ENCODE data around the gene OGA.

Gene OGA

GRCh38 chr10:101837748-101838147, 19.5 kb upstream of the OGA start:
- H3K4me3 ChIP-seq (ENCODE audit: insufficient read depth, low read length, poor library complexity, severe bottlenecking), result no peak overlapping the region
- H3K27ac ChIP-seq (ENCODE audit: low read depth, low read length), result no peak overlapping the region
- H3F3A ChIP-seq (ENCODE audit: insufficient read depth), result peaks cover 6% of the 10 kb centered on the region; the same call in 1 of the 2 replicates
- no peaks in the 10 kb centered on the region for H3K9me2 ChIP-seq (replicated peaks; ENCODE audit: insufficient read depth, low read length)
- H3K9me3 ChIP-seq (ENCODE audit: insufficient read depth, low read length), result no peaks in the 10 kb centered on the region
- H3K36me3 ChIP-seq (ENCODE audit: low read length), result no peaks in the 10 kb centered on the region
- no peak overlapping the region for H3K4me2 ChIP-seq (ENCODE audit: low read depth, low read length, poor library complexity, severe bottlenecking)
- H2AFZ ChIP-seq (ENCODE audit: low read depth, low read length, severe bottlenecking), result no peak overlapping the region
- no peaks in the 10 kb centered on the region for H3K27me3 ChIP-seq (ENCODE audit: low read length)
- no peak overlapping the region for H3K9ac ChIP-seq (ENCODE audit: low read length)
- H3K79me2 ChIP-seq (ENCODE audit: insufficient read depth, low read length), result no peaks in the 10 kb centered on the region
- TF ChIP-seq, protein P1, sequence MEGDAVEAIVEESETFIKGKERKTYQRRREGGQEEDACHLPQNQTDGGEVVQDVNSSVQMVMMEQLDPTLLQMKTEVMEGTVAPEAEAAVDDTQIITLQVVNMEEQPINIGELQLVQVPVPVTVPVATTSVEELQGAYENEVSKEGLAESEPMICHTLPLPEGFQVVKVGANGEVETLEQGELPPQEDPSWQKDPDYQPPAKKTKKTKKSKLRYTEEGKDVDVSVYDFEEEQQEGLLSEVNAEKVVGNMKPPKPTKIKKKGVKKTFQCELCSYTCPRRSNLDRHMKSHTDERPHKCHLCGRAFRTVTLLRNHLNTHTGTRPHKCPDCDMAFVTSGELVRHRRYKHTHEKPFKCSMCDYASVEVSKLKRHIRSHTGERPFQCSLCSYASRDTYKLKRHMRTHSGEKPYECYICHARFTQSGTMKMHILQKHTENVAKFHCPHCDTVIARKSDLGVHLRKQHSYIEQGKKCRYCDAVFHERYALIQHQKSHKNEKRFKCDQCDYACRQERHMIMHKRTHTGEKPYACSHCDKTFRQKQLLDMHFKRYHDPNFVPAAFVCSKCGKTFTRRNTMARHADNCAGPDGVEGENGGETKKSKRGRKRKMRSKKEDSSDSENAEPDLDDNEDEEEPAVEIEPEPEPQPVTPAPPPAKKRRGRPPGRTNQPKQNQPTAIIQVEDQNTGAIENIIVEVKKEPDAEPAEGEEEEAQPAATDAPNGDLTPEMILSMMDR (IDR thresholded peaks at IDR 0.05; ENCODE audit: insufficient read depth, low read length, poor library complexity, severe bottlenecking), result no peak
- TF ChIP-seq EZH2phosphoT487 (conservative IDR thresholded peaks at IDR 0.05; ENCODE audit: low read length), result no peak
- no peaks in the 10 kb centered on the region for H4K20me1 ChIP-seq (ENCODE audit: low read depth, low read length)

DNA sequence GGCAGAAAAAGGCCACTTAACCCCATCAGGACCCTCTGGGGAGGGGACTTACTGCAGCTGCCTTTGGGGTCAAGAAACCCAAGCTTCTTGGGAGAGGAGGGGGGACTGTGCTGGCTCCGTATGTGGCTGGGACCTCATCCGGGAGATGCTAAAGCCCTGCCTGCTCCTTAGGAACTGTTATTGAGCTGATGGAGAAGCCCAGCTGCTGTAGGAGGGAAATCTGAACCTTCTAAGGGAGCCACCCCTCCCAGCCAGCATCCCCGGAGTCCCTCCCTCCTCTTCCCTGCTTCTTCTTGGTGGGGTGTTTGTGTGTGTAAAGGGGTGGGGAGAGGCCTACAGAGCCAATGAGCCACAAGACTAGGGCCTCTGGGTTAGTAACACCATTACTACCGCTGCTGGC, 17.1 kb upstream of the OGA start:
- no peak for TF ChIP-seq EZH2phosphoT487 (conservative IDR thresholded peaks at IDR 0.05; ENCODE audit: low read length)
- TF ChIP-seq, protein P1 (IDR thresholded peaks at IDR 0.05; ENCODE audit: insufficient read depth, low read length, poor library complexity, severe bottlenecking), result no peak
- no peaks in the 10 kb centered on the region for H3K9me2 ChIP-seq (replicated peaks; ENCODE audit: insufficient read depth, low read length)

DNA sequence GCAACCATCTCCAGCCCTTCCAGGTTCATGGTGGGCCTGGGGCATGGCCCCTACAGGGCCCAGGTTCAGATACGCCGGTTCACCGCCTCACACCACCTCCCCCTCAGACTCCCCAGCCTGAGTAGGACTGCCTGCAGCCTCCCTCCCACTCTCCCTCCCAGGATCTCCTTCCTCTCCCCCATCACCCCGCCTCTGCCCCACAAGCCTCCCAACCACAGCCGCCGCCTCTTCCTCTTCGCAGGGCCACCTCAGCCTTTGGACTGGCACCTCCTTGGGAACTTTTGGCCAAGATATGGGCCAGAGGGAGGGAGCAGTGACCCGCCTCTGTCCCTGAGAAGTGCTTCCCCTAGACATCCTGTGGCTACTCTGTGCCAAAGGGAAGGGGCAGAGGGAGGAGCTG, 16.1 kb upstream of the OGA start:
- no peak overlapping the region for H3K4me3 ChIP-seq (ENCODE audit: insufficient read depth, low read length, poor library complexity, severe bottlenecking)
- no peaks in the 10 kb centered on the region for H3K9me2 ChIP-seq (replicated peaks; ENCODE audit: insufficient read depth, low read length)
- no peak overlapping the region for H3K4me2 ChIP-seq (ENCODE audit: low read depth, low read length, poor library complexity, severe bottlenecking)
- no peak overlapping the region for H3K9ac ChIP-seq (ENCODE audit: low read length)
- no peaks in the 10 kb centered on the region for H3K36me3 ChIP-seq (ENCODE audit: low read length)
- no peaks in the 10 kb centered on the region for H3K27me3 ChIP-seq (ENCODE audit: low read length)
- no peaks in the 10 kb centered on the region for H3K9me3 ChIP-seq (ENCODE audit: insufficient read depth, low read length)
- TF ChIP-seq, protein P1 (IDR thresholded peaks at IDR 0.05; ENCODE audit: insufficient read depth, low read length, poor library complexity, severe bottlenecking), result no peak
- TF ChIP-seq EZH2phosphoT487 (conservative IDR thresholded peaks at IDR 0.05; ENCODE audit: low read length), result no peak
- H3K79me2 ChIP-seq (ENCODE audit: insufficient read depth, low read length), result no peaks in the 10 kb centered on the region
- H3F3A ChIP-seq (ENCODE audit: insufficient read depth), result peaks cover 6% of the 10 kb centered on the region
- H2AFZ ChIP-seq (ENCODE audit: low read depth, low read length, severe bottlenecking), result no peak overlapping the region
- no peak overlapping the region for H3K27ac ChIP-seq (ENCODE audit: low read depth, low read length)
- H4K20me1 ChIP-seq (ENCODE audit: low read depth, low read length), result no peaks in the 10 kb centered on the region

More for the DNA sequence above, 17.1 kb upstream of the OGA start:
- no peaks in the 10 kb centered on the region for H4K20me1 ChIP-seq (ENCODE audit: low read depth, low read length)
- no peaks in the 10 kb centered on the region for H3K27me3 ChIP-seq (ENCODE audit: low read length)
- no peaks in the 10 kb centered on the region for H3K9me3 ChIP-seq (ENCODE audit: insufficient read depth, low read length)
- H3K36me3 ChIP-seq (ENCODE audit: low read length), result no peaks in the 10 kb centered on the region
- H3K79me2 ChIP-seq (ENCODE audit: insufficient read depth, low read length), result no peaks in the 10 kb centered on the region
- H3F3A ChIP-seq (ENCODE audit: insufficient read depth), result no peaks in the 10 kb centered on the region
- H2AFZ ChIP-seq (ENCODE audit: low read depth, low read length, severe bottlenecking), result no peak overlapping the region
- H3K9ac ChIP-seq (ENCODE audit: low read length), result no peak overlapping the region
- no peak overlapping the region for H3K4me2 ChIP-seq (ENCODE audit: low read depth, low read length, poor library complexity, severe bottlenecking)
- no peak overlapping the region for H3K4me3 ChIP-seq (ENCODE audit: insufficient read depth, low read length, poor library complexity, severe bottlenecking)
- no peak overlapping the region for H3K27ac ChIP-seq (ENCODE audit: low read depth, low read length)
